HG02870 (cell line): ENCODE results near the gene MARCHF3.
"Not testable (repeated sequence)": the region's sequence is repeated elsewhere in the genome, so short reads cannot be mapped to it uniquely, and the experiment has no call there.

Source experiments
- ATAC-seq: cut with Tn5 transposase; IDR thresholded peaks from one replicate; pipeline ENCODE4 v1.9.1; 2021; ENCODE audit warnings: mild to moderate bottlenecking, moderate library complexity; ENCODE audit not compliant: unreplicated experiment

Gene MARCHF3

DNA sequence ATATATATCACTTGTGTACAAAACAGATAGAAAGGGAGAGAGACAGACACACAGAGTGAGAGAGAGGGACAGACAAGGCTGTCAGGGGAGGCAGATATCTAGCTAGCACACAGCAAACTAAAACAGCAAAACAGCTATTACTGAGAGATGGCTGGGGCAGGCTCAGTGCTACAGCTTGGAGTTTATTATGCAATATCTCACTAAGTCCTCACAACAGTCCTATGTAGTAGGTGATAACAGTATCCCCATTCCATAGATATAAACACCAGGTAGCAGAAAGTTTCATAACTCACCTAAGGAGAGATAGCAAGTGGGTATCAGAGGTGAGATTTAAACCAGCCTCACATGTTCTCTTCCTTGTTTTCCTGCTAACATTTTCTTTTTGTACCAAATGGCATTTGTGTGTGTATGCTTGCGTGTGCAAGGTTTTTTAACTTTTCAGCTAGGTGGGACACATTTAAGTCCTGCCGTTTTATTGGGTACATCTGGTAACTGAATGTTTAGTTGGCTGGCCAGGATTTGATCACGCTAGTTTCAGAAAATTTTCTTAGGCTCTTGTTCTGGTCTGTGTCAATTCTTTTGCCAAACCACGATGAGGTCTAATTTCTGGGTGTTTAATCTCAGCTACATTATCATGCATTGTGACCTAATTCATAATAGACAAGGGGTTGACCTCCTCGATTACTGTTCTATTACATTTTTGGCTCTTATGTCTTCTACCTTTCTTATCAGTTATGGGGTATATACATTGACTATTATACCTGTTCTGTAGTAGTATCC, 148.3 kb downstream of the MARCHF3 start:
- no peak for ATAC-seq

GRCh38 chr5:126878634-126879033, 151.7 kb downstream of the MARCHF3 start:
- no peak for ATAC-seq

GRCh38 chr5:126878085-126878484, 152.3 kb downstream of the MARCHF3 start:
- no peak for ATAC-seq

DNA sequence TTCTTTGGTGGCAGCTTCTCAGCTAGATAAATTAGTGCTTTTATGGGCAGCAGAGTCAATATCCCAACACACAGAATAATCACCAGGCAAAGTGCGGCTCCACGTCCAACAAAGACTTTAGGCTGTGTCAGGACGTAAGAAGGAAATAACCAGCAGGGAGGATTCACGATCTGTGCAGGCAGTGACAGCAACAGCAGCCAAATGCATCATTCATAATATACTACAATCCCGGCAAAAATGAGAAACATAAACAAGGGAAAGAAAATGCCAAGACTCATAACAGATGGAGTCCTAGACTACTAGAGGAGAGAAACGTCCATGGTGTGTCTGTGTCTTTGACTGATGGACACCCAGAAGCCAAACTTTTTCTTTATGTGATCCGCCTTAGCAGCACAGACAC, 152.8 kb downstream of the MARCHF3 start:
- ATAC-seq = no peak

- no peak for ATAC-seq
Observed at GRCh38 chr5:126875303-126875785, 155.0 kb downstream of the MARCHF3 start.

GRCh38 chr5:126872561-126873354, 157.6 kb downstream of the MARCHF3 start:
- ATAC-seq = no peak

DNA sequence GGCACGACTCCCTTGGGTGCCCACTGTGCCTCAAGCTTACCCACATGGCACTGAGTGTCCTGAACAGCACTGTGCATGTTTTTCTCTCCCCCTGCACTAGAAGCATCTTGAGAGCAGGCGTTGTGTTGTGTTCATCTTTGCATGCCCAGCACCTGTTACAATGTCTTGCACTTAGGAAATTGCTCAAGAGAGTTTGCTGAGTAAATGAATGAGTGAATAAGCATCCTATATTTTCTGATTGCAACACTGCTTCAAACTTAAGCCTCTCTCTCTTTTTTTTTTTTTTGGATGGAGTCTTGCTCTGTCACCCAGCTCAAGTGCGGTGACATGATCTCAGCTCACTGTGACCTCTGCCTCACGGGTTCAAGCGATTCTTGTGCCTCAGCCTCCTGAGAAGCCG, 158.9 kb downstream of the MARCHF3 start:
- no peak for ATAC-seq

- peak; percentile 88 for ATAC-seq
Observed at GRCh38 chr5:126869005-126869451, 161.3 kb downstream of the MARCHF3 start.

- ATAC-seq = no peak
Observed at GRCh38 chr5:126868338-126869004, 161.9 kb downstream of the MARCHF3 start.

- no peak for ATAC-seq
Observed at GRCh38 chr5:126866851-126867636, 163.3 kb downstream of the MARCHF3 start.

- no peak for ATAC-seq
Observed at GRCh38 chr5:126865299-126865698, 165.1 kb downstream of the MARCHF3 start.

- ATAC-seq = no peak
Observed at GRCh38 chr5:126864042-126864688, 166.2 kb downstream of the MARCHF3 start.

GRCh38 chr5:126863402-126863801, 167.0 kb downstream of the MARCHF3 start:
- ATAC-seq = no peak

- no peak for ATAC-seq
Observed at GRCh38 chr5:126858441-126858840, 171.9 kb downstream of the MARCHF3 start.

DNA sequence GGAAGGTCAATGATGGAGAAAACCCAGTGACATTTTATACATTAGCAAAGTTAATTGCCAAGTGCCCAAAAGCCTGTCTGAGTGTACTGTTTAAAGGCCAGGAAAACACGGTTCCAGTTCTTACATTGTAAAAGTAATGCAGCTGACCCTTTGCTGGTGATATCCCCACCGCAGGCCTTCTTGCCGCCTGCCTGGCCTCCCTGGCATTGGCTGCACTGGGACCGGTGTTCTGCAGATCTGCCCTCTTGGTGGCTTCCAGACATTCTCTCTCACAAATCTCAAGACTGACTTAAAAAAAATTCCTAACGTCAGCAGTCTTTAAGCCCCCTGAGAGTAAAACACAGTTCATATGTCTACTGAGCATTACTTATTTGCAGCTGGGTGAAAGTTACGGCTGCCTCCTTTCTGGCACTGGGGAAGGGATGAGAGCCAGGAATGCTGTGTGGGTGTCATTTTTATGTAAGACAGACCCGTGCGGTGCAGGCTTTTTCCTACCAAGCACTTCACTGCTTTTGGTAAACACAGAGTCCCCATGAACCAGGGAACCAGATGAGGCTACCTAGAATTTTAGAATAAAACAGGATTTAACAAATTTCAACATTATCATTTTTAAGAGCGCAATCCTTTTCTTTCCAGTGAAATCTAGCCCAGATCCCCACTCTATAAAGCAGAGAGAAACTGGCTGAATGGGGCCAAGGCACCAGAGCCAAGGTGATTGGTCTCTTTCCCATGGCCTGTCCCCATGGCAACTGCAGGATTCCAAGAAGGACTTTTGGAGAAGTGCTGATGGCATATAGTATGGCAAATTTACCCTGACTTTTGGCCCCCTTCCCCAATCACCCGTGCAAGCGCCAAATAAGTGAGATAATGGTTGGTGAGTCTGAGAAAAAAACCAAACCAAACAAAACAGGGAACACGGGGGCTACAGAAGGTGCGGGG, 172.6 kb downstream of the MARCHF3 start:
- no peak for ATAC-seq

GRCh38 chr5:126855266-126855665, 175.1 kb downstream of the MARCHF3 start:
- no peak for ATAC-seq

DNA sequence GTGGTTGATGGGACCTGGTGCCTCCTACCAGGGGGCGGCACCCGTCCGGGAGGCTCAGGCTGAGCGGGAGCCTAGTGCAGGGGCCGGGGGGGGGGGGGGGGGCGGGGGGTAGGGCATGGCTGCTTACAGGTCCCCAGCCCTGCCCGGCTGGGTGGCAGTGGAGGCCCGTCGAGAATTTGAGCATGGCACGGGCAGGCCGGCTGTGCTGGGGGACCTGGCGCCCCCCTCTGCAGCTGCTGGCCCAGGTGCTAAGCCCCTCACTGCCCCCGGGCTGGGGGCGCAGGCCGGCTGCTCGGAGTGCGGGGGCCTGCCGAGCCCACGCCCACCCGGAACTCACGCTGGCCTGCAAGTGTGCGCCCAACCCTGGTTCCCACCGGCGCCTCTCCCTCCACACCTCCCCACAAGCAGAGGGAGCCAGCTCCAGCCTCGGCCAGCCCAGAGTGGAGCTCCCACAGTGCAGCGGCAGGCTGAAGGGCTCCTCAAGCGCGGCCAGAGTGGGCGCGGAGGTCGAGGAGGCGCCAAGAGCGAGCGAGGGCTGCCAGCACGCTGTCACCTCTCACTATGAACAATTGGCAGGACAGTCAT, 175.7 kb downstream of the MARCHF3 start:
- ATAC-seq = no peak

GRCh38 chr5:126853541-126854307, 176.6 kb downstream of the MARCHF3 start:
- not testable (repeated sequence) for ATAC-seq
